ENCODE results near the gene ALG1.

DNA sequence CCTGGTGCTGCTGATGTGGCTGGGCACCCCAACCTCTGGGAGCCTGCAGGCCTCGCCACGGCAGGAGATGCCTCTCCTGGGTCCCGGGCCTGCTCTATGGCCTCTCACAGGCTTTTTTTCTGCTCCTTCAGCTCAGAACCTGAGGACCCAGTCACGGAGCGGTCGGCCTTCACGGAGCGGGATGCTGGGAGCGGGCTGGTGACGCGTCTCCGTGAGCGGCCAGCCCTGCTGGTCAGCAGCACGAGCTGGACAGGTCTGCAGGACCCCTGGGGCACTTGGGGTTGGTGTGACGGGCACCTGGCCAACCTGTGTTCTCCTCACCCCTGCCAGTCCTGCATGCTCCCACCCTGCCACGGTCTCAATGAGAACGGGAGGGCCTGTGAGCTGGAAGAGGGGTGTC is 7.0 kb downstream of the ALG1 start:
- TF ChIP-seq, protein P1, sequence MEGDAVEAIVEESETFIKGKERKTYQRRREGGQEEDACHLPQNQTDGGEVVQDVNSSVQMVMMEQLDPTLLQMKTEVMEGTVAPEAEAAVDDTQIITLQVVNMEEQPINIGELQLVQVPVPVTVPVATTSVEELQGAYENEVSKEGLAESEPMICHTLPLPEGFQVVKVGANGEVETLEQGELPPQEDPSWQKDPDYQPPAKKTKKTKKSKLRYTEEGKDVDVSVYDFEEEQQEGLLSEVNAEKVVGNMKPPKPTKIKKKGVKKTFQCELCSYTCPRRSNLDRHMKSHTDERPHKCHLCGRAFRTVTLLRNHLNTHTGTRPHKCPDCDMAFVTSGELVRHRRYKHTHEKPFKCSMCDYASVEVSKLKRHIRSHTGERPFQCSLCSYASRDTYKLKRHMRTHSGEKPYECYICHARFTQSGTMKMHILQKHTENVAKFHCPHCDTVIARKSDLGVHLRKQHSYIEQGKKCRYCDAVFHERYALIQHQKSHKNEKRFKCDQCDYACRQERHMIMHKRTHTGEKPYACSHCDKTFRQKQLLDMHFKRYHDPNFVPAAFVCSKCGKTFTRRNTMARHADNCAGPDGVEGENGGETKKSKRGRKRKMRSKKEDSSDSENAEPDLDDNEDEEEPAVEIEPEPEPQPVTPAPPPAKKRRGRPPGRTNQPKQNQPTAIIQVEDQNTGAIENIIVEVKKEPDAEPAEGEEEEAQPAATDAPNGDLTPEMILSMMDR (IDR thresholded peaks at IDR 0.05), result no peak
- TF ChIP-seq ZNF416 (CRISPR knock-in tag; IDR thresholded peaks at IDR 0.05) (no peak), CBFB (CRISPR knock-in tag; IDR thresholded peaks at IDR 0.05; ENCODE audit: low read depth) (no peak), SP1 (CRISPR knock-in tag; conservative IDR thresholded peaks at IDR 0.05) (no peak), ATF1 (CRISPR knock-in tag; IDR thresholded peaks at IDR 0.05) (no peak), TEAD1 (CRISPR knock-in tag; IDR thresholded peaks at IDR 0.05) (no peak), ESRRA (CRISPR knock-in tag; IDR thresholded peaks at IDR 0.05; ENCODE audit: borderline replicate concordance) (no peak), NFYB (CRISPR knock-in tag; conservative IDR thresholded peaks at IDR 0.05; ENCODE audit: low read depth) (no peak), TP53 (CRISPR knock-in tag; IDR thresholded peaks at IDR 0.05) (no peak), ZNF396 (CRISPR knock-in tag; IDR thresholded peaks at IDR 0.05; ENCODE audit: borderline replicate concordance) (no peak), CREM (CRISPR knock-in tag; IDR thresholded peaks at IDR 0.05) (no peak)
- TF ChIP-seq, protein P2, sequence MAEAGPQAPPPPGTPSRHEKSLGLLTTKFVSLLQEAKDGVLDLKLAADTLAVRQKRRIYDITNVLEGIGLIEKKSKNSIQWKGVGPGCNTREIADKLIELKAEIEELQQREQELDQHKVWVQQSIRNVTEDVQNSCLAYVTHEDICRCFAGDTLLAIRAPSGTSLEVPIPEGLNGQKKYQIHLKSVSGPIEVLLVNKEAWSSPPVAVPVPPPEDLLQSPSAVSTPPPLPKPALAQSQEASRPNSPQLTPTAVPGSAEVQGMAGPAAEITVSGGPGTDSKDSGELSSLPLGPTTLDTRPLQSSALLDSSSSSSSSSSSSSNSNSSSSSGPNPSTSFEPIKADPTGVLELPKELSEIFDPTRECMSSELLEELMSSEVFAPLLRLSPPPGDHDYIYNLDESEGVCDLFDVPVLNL (CRISPR knock-in tag; IDR thresholded peaks at IDR 0.05; ENCODE audit: borderline replicate concordance, low read depth), result no peak
- TF ChIP-seq, protein P3, sequence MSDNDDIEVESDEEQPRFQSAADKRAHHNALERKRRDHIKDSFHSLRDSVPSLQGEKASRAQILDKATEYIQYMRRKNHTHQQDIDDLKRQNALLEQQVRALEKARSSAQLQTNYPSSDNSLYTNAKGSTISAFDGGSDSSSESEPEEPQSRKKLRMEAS (CRISPR knock-in tag; IDR thresholded peaks at IDR 0.05), result no peak
- TF ChIP-seq, protein P4, sequence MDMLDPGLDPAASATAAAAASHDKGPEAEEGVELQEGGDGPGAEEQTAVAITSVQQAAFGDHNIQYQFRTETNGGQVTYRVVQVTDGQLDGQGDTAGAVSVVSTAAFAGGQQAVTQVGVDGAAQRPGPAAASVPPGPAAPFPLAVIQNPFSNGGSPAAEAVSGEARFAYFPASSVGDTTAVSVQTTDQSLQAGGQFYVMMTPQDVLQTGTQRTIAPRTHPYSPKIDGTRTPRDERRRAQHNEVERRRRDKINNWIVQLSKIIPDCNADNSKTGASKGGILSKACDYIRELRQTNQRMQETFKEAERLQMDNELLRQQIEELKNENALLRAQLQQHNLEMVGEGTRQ (CRISPR knock-in tag; IDR thresholded peaks at IDR 0.05), result no peak
